Measurements from ENCODE around the gene CDHR2.

CDHR2 gene

GRCh38 chr5:176626876-176627236, 77.7 kb downstream of the CDHR2 start:
- TF ChIP-seq CTCF (IDR thresholded peaks at IDR 0.05; ENCODE audit: low read length): no peak
- TF ChIP-seq EZH2 (IDR thresholded peaks at IDR 0.05; ENCODE audit: borderline replicate concordance, low read length): no peak
- H3K4me3 ChIP-seq (ENCODE audit: low read depth, low read length, poor library complexity, severe bottlenecking): no peak overlapping the region
- no peaks in the 10 kb centered on the region for H3F3A ChIP-seq (ENCODE audit: insufficient read depth, low read length)
- H3K9ac ChIP-seq (ENCODE audit: low read length): no peak overlapping the region
- no peaks in the 10 kb centered on the region for H3K79me2 ChIP-seq (ENCODE audit: insufficient read depth, low read length)
- H3K4me1 ChIP-seq (ENCODE audit: insufficient read depth, low read length, severe bottlenecking): peaks cover 19% of the 10 kb centered on the region
- H3K27me3 ChIP-seq (ENCODE audit: insufficient read depth, low read length): peaks cover 4% of the 10 kb centered on the region; the same call in 1 of the 2 replicates
- no peak overlapping the region for H3K4me2 ChIP-seq (ENCODE audit: low read length)
- H3K9me2 ChIP-seq (ENCODE audit: low read depth, low read length): no peaks in the 10 kb centered on the region
- H3K9me3 ChIP-seq (ENCODE audit: low read length): no peaks in the 10 kb centered on the region
- H2AFZ ChIP-seq (ENCODE audit: low read length): no peak overlapping the region
- H3K27ac ChIP-seq (ENCODE audit: low read depth, low read length, poor library complexity, severe bottlenecking): no peak overlapping the region
- no peaks in the 10 kb centered on the region for H4K20me1 ChIP-seq (ENCODE audit: insufficient read depth, low read length)
- no peaks in the 10 kb centered on the region for H3K36me3 ChIP-seq (ENCODE audit: insufficient read depth, low read length)

GRCh38 chr5:176627582-176627981, 78.4 kb downstream of the CDHR2 start:
- Histone ChIP-seq H3K4me3 (ENCODE audit: low read depth, low read length, poor library complexity, severe bottlenecking) (no peak overlapping the region), H3K36me3 (ENCODE audit: insufficient read depth, low read length) (no peaks in the 10 kb centered on the region), H3K4me2 (ENCODE audit: low read length) (no peak overlapping the region), H3K79me2 (ENCODE audit: insufficient read depth, low read length) (no peaks in the 10 kb centered on the region), H3K27ac (ENCODE audit: low read depth, low read length, poor library complexity, severe bottlenecking) (no peak overlapping the region), H3F3A (ENCODE audit: insufficient read depth, low read length) (no peaks in the 10 kb centered on the region), H2AFZ (ENCODE audit: low read length) (no peak overlapping the region), H3K4me1 (ENCODE audit: insufficient read depth, low read length, severe bottlenecking) (peaks cover 19% of the 10 kb centered on the region), H3K9me3 (ENCODE audit: low read length) (no peaks in the 10 kb centered on the region), H3K9me2 (ENCODE audit: low read depth, low read length) (no peaks in the 10 kb centered on the region), H3K27me3 (ENCODE audit: insufficient read depth, low read length) (peaks cover 4% of the 10 kb centered on the region; the same call in 1 of the 2 replicates), H3K9ac (ENCODE audit: low read length) (no peak overlapping the region), H4K20me1 (ENCODE audit: insufficient read depth, low read length) (no peaks in the 10 kb centered on the region)
- TF ChIP-seq CTCF (IDR thresholded peaks at IDR 0.05; ENCODE audit: low read length) (no peak), EZH2 (IDR thresholded peaks at IDR 0.05; ENCODE audit: borderline replicate concordance, low read length) (no peak)

GRCh38 chr5:176628406-176629228, 79.5 kb downstream of the CDHR2 start:
- H3K4me2 ChIP-seq (ENCODE audit: low read length): no peak overlapping the region
- TF ChIP-seq EZH2 (IDR thresholded peaks at IDR 0.05; ENCODE audit: borderline replicate concordance, low read length) (no peak), CTCF (IDR thresholded peaks at IDR 0.05; ENCODE audit: low read length) (no peak)
- H3K4me1 ChIP-seq (ENCODE audit: insufficient read depth, low read length, severe bottlenecking): peaks cover 22% of the 10 kb centered on the region
- no peak overlapping the region for H3K9ac ChIP-seq (ENCODE audit: low read length)
- no peaks in the 10 kb centered on the region for H4K20me1 ChIP-seq (ENCODE audit: insufficient read depth, low read length)
- no peaks in the 10 kb centered on the region for H3F3A ChIP-seq (ENCODE audit: insufficient read depth, low read length)
- H3K27ac ChIP-seq (ENCODE audit: low read depth, low read length, poor library complexity, severe bottlenecking): no peak overlapping the region
- H3K9me3 ChIP-seq (ENCODE audit: low read length): no peaks in the 10 kb centered on the region
- H2AFZ ChIP-seq (ENCODE audit: low read length): no peak overlapping the region
- peaks cover 4% of the 10 kb centered on the region; the same call in 1 of the 2 replicates for H3K27me3 ChIP-seq (ENCODE audit: insufficient read depth, low read length)
- no peaks in the 10 kb centered on the region for H3K79me2 ChIP-seq (ENCODE audit: insufficient read depth, low read length)
- H3K9me2 ChIP-seq (ENCODE audit: low read depth, low read length): no peaks in the 10 kb centered on the region
- no peaks in the 10 kb centered on the region for H3K36me3 ChIP-seq (ENCODE audit: insufficient read depth, low read length)
- no peak overlapping the region for H3K4me3 ChIP-seq (ENCODE audit: low read depth, low read length, poor library complexity, severe bottlenecking)

Measured in OCI-LY1 (cell line).